ENCODE data around the gene NUP160. TPM values are rescaled to one million over a fixed set of nuclear protein-coding genes. Genes with fewer than 3 reads are reported as not detected.

The NUP160 gene
- total and polyA plus RNA-seq, 2 of the 8 experiments (the other 6 are each of a cell fraction or from before 2014, with no cell fraction given), result 44.6 to 100 TPM

DNA sequence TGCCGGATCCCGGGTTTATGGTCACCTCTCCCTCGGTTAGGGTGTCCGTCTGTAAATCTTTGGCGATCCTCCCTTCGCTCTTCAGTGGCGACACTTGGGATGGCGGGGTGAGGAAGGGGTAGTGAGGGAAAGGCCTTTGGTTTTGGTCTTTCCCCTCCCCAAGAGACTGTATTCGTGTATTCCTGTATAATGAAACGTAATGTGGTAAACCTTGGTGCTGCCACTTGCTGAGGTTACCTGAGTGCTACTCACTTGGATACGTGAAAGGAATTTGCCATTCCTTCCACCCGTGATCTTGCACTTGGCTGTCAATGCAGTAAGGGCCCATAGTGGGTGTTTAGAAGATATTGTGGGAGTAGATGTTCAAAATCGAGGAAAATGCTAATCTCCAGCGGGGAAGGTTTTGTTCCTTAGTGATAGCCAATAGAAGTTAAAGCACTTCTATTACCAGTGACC lies 578 bp upstream of the NUP160 start:
- H3K23ac ChIP-seq (ENCODE audit: insufficient read length), result no peak overlapping the region
- H3K4me3 ChIP-seq (ENCODE audit: extremely low read depth in 1 of 4, insufficient read depth in 2 of 4, low read depth in 3 of 4, low read length in 4 of 4), result peak overlapping the region; percentile 96 to 100 (median 99)
- H3K18ac ChIP-seq (ENCODE audit: extremely low read depth, low read length), result peak overlapping the region; percentile 63; the same call in 1 of the 2 replicates
- no peak overlapping the region for H2BK120ac ChIP-seq (replicated peaks; ENCODE audit: low read depth, low read length)
- peak overlapping the region; percentile 57 for H4K5ac ChIP-seq (ENCODE audit: insufficient read length, low read depth, low read length)
- TF ChIP-seq EZH2 (IDR thresholded peaks at IDR 0.05; ENCODE audit: low read depth, low read length, severe bottlenecking) (no peak), ASH2L (IDR thresholded peaks at IDR 0.05; ENCODE audit: low read length) (no peak), SAP30 (IDR thresholded peaks at IDR 0.05; ENCODE audit: insufficient read depth, insufficient replicate concordance, low read length) (peak; percentile 23), KDM4A (IDR thresholded peaks at IDR 0.05; ENCODE audit: low read depth, low read length, severe bottlenecking) (peak; percentile 47), SIN3A (conservative IDR thresholded peaks at IDR 0.05 in 1 of 2, IDR thresholded peaks at IDR 0.05 in 1 of 2; ENCODE audit: low read depth in 1 of 2, low read length in 2 of 2) (0 out of 4 replicates have a peak, but pooled peaks of 1 of the 2 experiments have one; percentile 41)
- peak overlapping the region; percentile 99; the same call in 1 of the 2 replicates for H2BK5ac ChIP-seq (ENCODE audit: low read depth, low read length)
- H2BK12ac ChIP-seq (ENCODE audit: low read depth, low read length), result no peak overlapping the region; the same call in 1 of the 2 replicates
- ChIA-PET POLR2A (ENCODE audit: partially characterized antibody) (interaction anchor here (0.6 to 1.7 kb wide), 12 partner anchors 9 to 1148 kb away, joined by 3 to 10 read pairs (median 3); partner anchors contain the start of genes AGBL2, ARHGAP1, FNBP4 and KBTBD4), CTCF (ENCODE audit: partially characterized antibody) (no interaction called here)
- H2BK20ac ChIP-seq (ENCODE audit: low read length), result no peak overlapping the region
- H3K14ac ChIP-seq (ENCODE audit: insufficient read length), result no peak overlapping the region
- H3K36me3 ChIP-seq (ENCODE audit: control insufficient read depth in 2 of 4, insufficient read depth in 4 of 4, low read length in 3 of 4), result peaks cover 5 to 23% (median 19%) of the 10 kb centered on the region in 4 experiments; a peak in 6 of 8 replicates
- peaks cover 14% of the 10 kb centered on the region for H3K23me2 ChIP-seq (ENCODE audit: low read depth, low read length)
- H4K91ac ChIP-seq (replicated peaks; ENCODE audit: insufficient read length, low read length), result no peak overlapping the region
- peaks cover 8% of the 10 kb centered on the region; the same call in 1 of the 2 replicates for H3K79me1 ChIP-seq (ENCODE audit: low read depth, low read length)
- H2AK5ac ChIP-seq (ENCODE audit: low read depth, low read length), result no peak overlapping the region; the same call in 1 of the 2 replicates
- FAIRE-seq, result no peak
- H3K79me2 ChIP-seq (ENCODE audit: control insufficient read depth in 1 of 2, insufficient read depth in 2 of 2, low read length in 2 of 2), result peaks cover 11 to 41% of the 10 kb centered on the region in 2 experiments
- H4K8ac ChIP-seq (ENCODE audit: extremely low read depth, insufficient read depth, low read length), result peak overlapping the region; percentile 99; the same call in 1 of the 2 replicates
- peak overlapping the region; percentile 83 to 95 for H3K4me2 ChIP-seq (ENCODE audit: insufficient read depth in 1 of 2, low read depth in 2 of 2, low read length in 2 of 2)
- H3K4me1 ChIP-seq (replicated peaks in 1 of 4; ENCODE audit: control insufficient read depth in 3 of 4, insufficient read depth in 4 of 4, low read length in 3 of 4), result peaks cover 0 to 8% (median 3%) of the 10 kb centered on the region in 4 experiments; a peak in 5 of 7 replicates
- no peak overlapping the region for H3K4ac ChIP-seq (replicated peaks; ENCODE audit: insufficient read length, low read depth, low read length)
- no peak for DNase-seq (ENCODE audit: low read depth in 1 of 2, low spot score in 2 of 2)
- peak overlapping the region; percentile 97 to 99 (median 98) for H3K9ac ChIP-seq (replicated peaks in 1 of 4; ENCODE audit: extremely low read depth in 1 of 4, low read depth in 3 of 4, low read length in 3 of 4)
- H3K27me3 ChIP-seq (replicated peaks in 1 of 4; ENCODE audit: control insufficient read depth in 3 of 4, extremely low read depth in 1 of 4, insufficient read depth in 3 of 4, low read length in 3 of 4), result no peaks in the 10 kb centered on the region
- H3K27ac ChIP-seq (ENCODE audit: low read depth, low read length), result peak overlapping the region; percentile 100
- H3K56ac ChIP-seq (replicated peaks; ENCODE audit: insufficient read length, low read depth, low read length), result peak overlapping the region; percentile 49
- H4K20me1 ChIP-seq (replicated peaks in 1 of 2; ENCODE audit: control insufficient read depth in 1 of 2, insufficient read depth in 2 of 2, low read length in 2 of 2), result peaks cover 2 to 3% of the 10 kb centered on the region in 2 experiments
- H2AFZ ChIP-seq (ENCODE audit: low read length), result peak overlapping the region; percentile 86; the same call in 1 of the 2 replicates
- 5% methylated on average over 14 of the region's 14 CpGs; no CpG with 5 or more reads in 1 of the 2 experiments for WGBS, 2 experiments (ENCODE audit: extremely low coverage in 1 of 2, insufficient coverage in 1 of 2, insufficient read length in 1 of 2, insufficient replicate concordance in 2 of 2, low coverage in 1 of 2, low lambda C conversion rate in 2 of 2, missing lambda C conversion rate in 1 of 2)
- H3K9me3 ChIP-seq (ENCODE audit: insufficient read depth in 2 of 2, low read depth in 1 of 2, low read length in 1 of 2), result no peaks in the 10 kb centered on the region
- H2BK15ac ChIP-seq (ENCODE audit: low read length), result no peak overlapping the region
